HepG2 (cell line): ENCODE data around the gene FRMD8. TPM values are rescaled to one million over a fixed set of nuclear protein-coding genes. Genes with fewer than 3 reads are reported as not detected.

Experiments used
- E2F2 ChIP-seq: sonication (generic); formaldehyde crosslinking; IDR thresholded peaks from 2 replicates; pipeline ENCODE4 v1.4.0; 2020; ENCODE audit warnings: missing genetic modification reagents, borderline replicate concordance
- FOXO1 ChIP-seq: sonication (generic); formaldehyde crosslinking; IDR thresholded peaks from 2 replicates; pipeline ENCODE4 v1.4.0; 2020; ENCODE audit warnings: missing genetic modification reagents
- IRF2 ChIP-seq: IDR thresholded peaks from 2 replicates; pipeline ENCODE4 v1.6.1; 2018; ENCODE audit warnings: missing genetic modification reagents, missing compliant biosample characterization
- KDM3A ChIP-seq: IDR thresholded peaks from 2 replicates; pipeline ENCODE4 v1.6.1; 2018; ENCODE audit warnings: low read depth, missing compliant biosample characterization
- MAZ ChIP-seq, 2 experiments: sonication (generic) in 1 of 2; formaldehyde crosslinking in 1 of 2; IDR thresholded peaks; 2 replicates each; pipeline versions ENCODE4 v1.5.0 to v1.6.1; 2012 to 2020; ENCODE audit warnings: low read depth in 2 of 2, mild to moderate bottlenecking in 2 of 2, borderline replicate concordance in 1 of 2, improper control_type of control experiment in 1 of 2, low read length in 1 of 2, missing genetic modification reagents in 1 of 2, moderate library complexity in 1 of 2
- NFKBIZ ChIP-seq: IDR thresholded peaks from 2 replicates; pipeline ENCODE4 v1.6.1; 2018; ENCODE audit warnings: missing genetic modification reagents, missing compliant biosample characterization
- RARA ChIP-seq: IDR thresholded peaks from 2 replicates; pipeline ENCODE4 v1.6.1; 2016; ENCODE audit warnings: missing genetic modification reagents, missing compliant biosample characterization
- REST ChIP-seq, 2 experiments: IDR thresholded peaks; 2 replicates each; pipeline ENCODE4 v1.6.1; 2011 to 2012; ENCODE audit warnings: low read length in 2 of 2, borderline replicate concordance in 1 of 2, low read depth in 1 of 2, mild to moderate bottlenecking in 1 of 2, moderate library complexity in 1 of 2
- SOX5 ChIP-seq: IDR thresholded peaks from 2 replicates; pipeline ENCODE4 v1.6.1; 2016; ENCODE audit warnings: borderline replicate concordance
- TSC22D2 ChIP-seq: sonication (generic); formaldehyde crosslinking; IDR thresholded peaks from 2 replicates; pipeline ENCODE4 v1.5.1; 2020; ENCODE audit warnings: missing genetic modification reagents, mild to moderate bottlenecking, borderline replicate concordance
- ZKSCAN1 ChIP-seq: fragments of 150-350 bp; IDR thresholded peaks from 2 replicates; pipeline ENCODE4 v1.6.1; 2014; ENCODE audit warnings: low read length
- ZMAT3 ChIP-seq: sonication (generic); formaldehyde crosslinking; conservative IDR thresholded peaks from 2 replicates; pipeline ENCODE4 v1.7.0; 2021; ENCODE audit warnings: missing genetic modification reagents
- ZNF12 ChIP-seq: sonication (generic); formaldehyde crosslinking; IDR thresholded peaks from 2 replicates; pipeline ENCODE4 v1.5.0; 2020; ENCODE audit warnings: missing genetic modification reagents
- ZNF484 ChIP-seq: sonication (generic); formaldehyde crosslinking; IDR thresholded peaks from 2 replicates; pipeline ENCODE4 v1.5.1; 2020; ENCODE audit warnings: mild to moderate bottlenecking, low read depth, missing genetic modification reagents, borderline replicate concordance
- ZNF546 ChIP-seq: sonication (generic); formaldehyde crosslinking; conservative IDR thresholded peaks from 2 replicates; pipeline ENCODE4 v1.8.1; 2023; ENCODE audit warnings: mild to moderate bottlenecking, missing genetic modification reagents
- ZSCAN22 ChIP-seq: sonication (generic); formaldehyde crosslinking; IDR thresholded peaks from 2 replicates; pipeline ENCODE4 v1.4.0; 2020; ENCODE audit warnings: mild to moderate bottlenecking, missing genetic modification reagents
- polyA plus RNA-seq, 8 experiments: library from polyadenylated mRNA; depleted of rRNA in 3 of 8; stranded (reverse) in 7 of 8; unstranded in 1 of 8; fragments of >200 nt; fragmentation: Illumina TruSeq in 4 of 8; extraction: Trizol in 4 of 8; gene quantifications; 2 replicates each; pipeline versions ENCODE4 v1.2.1 to v1.2.3, GENCODE V29; 2011 to 2016; ENCODE audit warnings: low read depth in 4 of 8, missing spikeins in 1 of 8, mixed read lengths in 1 of 8; ENCODE audit not compliant: insufficient read depth in 1 of 8
- total RNA-seq, 5 experiments: library from RNA; depleted of rRNA; stranded (reverse); fragments of >200 nt; fragmentation: Illumina TruSeq; extraction: Trizol; gene quantifications; 2 replicates each; pipeline ENCODE4 v1.2.3, GENCODE V29; 2016; ENCODE audit warnings: low read depth in 1 of 5
- TF ChIP-seq, protein P1 (sequence below), 2 experiments: sonication (generic) in 1 of 2; formaldehyde crosslinking in 1 of 2; IDR thresholded peaks; 2 replicates each; pipeline versions ENCODE4 v1.4.0 to v1.6.1; 2018 to 2020; ENCODE audit warnings: missing genetic modification reagents in 2 of 2, borderline replicate concordance in 1 of 2, low read depth in 1 of 2, mild to moderate bottlenecking in 1 of 2, missing biosample characterization in 1 of 2
- TF ChIP-seq, protein P2 (sequence below): sonication (generic); formaldehyde crosslinking; IDR thresholded peaks from 2 replicates; pipeline ENCODE4 v1.8.0; 2022; ENCODE audit warnings: mild to moderate bottlenecking, missing genetic modification reagents; ENCODE audit not compliant: insufficient replicate concordance
- TF ChIP-seq, protein P3 (sequence below): sonication (generic); formaldehyde crosslinking; IDR thresholded peaks from 2 replicates; pipeline ENCODE4 v1.4.0; 2020; ENCODE audit warnings: missing genetic modification reagents, low read depth, mild to moderate bottlenecking, borderline replicate concordance

The FRMD8 gene
- total and polyA plus RNA-seq, 2 of the 13 experiments (the other 11 are each of a cell fraction or from before 2014, with no cell fraction given): 5.8 to 20.6 TPM

DNA sequence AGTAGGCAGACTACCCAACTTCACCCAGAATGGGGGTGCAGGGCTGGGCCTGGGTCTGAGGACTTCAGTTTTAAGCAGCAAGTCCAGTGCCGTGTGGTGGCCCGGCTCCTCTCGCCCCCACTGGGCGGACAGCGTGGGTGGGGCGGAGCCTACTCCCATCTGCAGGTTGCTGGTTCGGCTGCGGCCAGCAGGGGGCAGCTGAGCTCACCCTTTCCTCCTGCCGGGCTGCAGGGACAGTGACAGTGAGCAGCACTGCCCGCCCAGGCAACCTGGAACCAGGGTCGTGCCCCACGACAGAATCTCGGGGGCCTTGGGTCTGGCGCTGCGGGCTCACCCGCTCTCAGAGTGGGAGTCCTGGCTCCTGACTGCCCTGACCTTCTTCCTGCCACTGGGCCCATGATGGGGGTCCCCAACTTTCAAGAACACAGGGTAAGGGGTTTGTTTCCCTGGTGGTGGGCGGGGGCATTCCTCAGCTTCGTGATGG is 29.9 kb downstream of the FRMD8 start (continued):
- 0 out of 2 replicates have a peak, but pooled peaks have one; percentile 31 for TF ChIP-seq ZNF546
- TF ChIP-seq TSC22D2 (CRISPR knock-in tag): no peak
- peak; percentile 71; the same call in 1 of the 2 replicates for TF ChIP-seq ZMAT3 (CRISPR knock-in tag)
- TF ChIP-seq, protein P1, sequence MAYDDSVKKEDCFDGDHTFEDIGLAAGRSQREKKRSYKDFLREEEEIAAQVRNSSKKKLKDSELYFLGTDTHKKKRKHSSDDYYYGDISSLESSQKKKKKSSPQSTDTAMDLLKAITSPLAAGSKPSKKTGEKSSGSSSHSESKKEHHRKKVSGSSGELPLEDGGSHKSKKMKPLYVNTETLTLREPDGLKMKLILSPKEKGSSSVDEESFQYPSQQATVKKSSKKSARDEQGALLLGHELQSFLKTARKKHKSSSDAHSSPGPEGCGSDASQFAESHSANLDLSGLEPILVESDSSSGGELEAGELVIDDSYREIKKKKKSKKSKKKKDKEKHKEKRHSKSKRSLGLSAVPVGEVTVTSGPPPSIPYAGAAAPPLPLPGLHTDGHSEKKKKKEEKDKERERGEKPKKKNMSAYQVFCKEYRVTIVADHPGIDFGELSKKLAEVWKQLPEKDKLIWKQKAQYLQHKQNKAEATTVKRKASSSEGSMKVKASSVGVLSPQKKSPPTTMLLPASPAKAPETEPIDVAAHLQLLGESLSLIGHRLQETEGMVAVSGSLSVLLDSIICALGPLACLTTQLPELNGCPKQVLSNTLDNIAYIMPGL (CRISPR knock-in tag; IDR thresholded peaks at IDR 0.05; ENCODE audit: borderline replicate concordance in 1 of 2, low read depth in 1 of 2): peak; percentile 85 to 87; a peak in 3 of 4 replicates
- TF ChIP-seq REST (IDR thresholded peaks at IDR 0.05; ENCODE audit: borderline replicate concordance in 1 of 2, low read depth in 1 of 2, low read length in 2 of 2): no peak
- TF ChIP-seq E2F2: 0 out of 2 replicates have a peak, but pooled peaks have one; percentile 48
- TF ChIP-seq FOXO1: peak; percentile 67
- TF ChIP-seq, protein P2, sequence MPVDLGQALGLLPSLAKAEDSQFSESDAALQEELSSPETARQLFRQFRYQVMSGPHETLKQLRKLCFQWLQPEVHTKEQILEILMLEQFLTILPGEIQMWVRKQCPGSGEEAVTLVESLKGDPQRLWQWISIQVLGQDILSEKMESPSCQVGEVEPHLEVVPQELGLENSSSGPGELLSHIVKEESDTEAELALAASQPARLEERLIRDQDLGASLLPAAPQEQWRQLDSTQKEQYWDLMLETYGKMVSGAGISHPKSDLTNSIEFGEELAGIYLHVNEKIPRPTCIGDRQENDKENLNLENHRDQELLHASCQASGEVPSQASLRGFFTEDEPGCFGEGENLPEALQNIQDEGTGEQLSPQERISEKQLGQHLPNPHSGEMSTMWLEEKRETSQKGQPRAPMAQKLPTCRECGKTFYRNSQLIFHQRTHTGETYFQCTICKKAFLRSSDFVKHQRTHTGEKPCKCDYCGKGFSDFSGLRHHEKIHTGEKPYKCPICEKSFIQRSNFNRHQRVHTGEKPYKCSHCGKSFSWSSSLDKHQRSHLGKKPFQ (CRISPR knock-in tag): peak; percentile 64
- TF ChIP-seq ZSCAN22 (CRISPR knock-in tag): no peak
- TF ChIP-seq ZNF12 (CRISPR knock-in tag): no peak
- no peak for TF ChIP-seq ZNF484 (CRISPR knock-in tag)
- 0 out of 2 replicates have a peak, but pooled peaks have one; percentile 29 for TF ChIP-seq ZKSCAN1
- peak; percentile 21; the same call in 1 of the 2 replicates for TF ChIP-seq IRF2
- TF ChIP-seq RARA: peak; percentile 57; the same call in 1 of the 2 replicates
- TF ChIP-seq SOX5 (CRISPR knock-in tag): peak; percentile 49; the same call in 1 of the 2 replicates
- peak; percentile 80 for TF ChIP-seq MAZ (IDR thresholded peaks at IDR 0.05; ENCODE audit: borderline replicate concordance, low read depth, low read length)
- TF ChIP-seq MAZ (CRISPR knock-in tag; IDR thresholded peaks at IDR 0.05; ENCODE audit: low read depth): peak; percentile 88
- TF ChIP-seq, protein P3, sequence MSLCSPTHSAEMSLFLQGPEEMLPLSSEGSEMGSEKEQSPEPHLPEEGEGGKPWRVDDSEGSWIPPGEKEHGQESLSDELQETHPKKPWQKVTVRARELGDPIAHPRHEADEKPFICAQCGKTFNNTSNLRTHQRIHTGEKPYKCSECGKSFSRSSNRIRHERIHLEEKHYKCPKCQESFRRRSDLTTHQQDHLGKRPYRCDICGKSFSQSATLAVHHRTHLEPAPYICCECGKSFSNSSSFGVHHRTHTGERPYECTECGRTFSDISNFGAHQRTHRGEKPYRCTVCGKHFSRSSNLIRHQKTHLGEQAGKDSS (CRISPR knock-in tag): peak; percentile 75; the same call in 1 of the 2 replicates
- TF ChIP-seq KDM3A (CRISPR knock-in tag): 0 out of 2 replicates have a peak, but pooled peaks have one; percentile 55
- no peak for TF ChIP-seq NFKBIZ (CRISPR knock-in tag)
